HG02763 (cell line): Measurements from ENCODE around the gene SLC41A1.
A peak's percentile ranks its signal among the peaks of the same experiment; 100 is the strongest.

Experiments
- ATAC-seq: cut with Tn5 transposase; IDR thresholded peaks from one replicate; pipeline ENCODE4 v1.9.1; 2021; ENCODE audit warnings: mild to moderate bottlenecking, moderate library complexity; ENCODE audit not compliant: unreplicated experiment

The SLC41A1 gene

DNA sequence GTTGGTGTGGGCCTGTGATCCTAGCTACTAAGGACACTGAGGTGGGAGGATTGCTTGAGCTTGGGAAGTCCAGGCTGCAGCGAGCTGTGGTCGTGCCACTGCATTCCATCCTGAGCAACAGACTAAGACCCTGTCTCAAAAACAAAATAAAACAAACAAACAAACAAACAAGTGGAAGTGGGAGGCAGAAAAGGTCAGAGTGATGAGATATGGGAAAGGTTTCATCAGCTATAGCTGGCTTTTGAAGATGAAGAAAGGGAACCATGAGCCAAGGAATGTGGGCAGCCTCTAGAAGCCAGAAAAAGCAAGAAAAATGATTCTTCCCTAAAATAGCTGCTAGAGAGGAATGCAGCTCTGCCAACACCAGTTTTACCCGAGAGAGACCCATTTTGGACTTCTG is 52.4 kb downstream of the SLC41A1 start:
- no peak for ATAC-seq

DNA sequence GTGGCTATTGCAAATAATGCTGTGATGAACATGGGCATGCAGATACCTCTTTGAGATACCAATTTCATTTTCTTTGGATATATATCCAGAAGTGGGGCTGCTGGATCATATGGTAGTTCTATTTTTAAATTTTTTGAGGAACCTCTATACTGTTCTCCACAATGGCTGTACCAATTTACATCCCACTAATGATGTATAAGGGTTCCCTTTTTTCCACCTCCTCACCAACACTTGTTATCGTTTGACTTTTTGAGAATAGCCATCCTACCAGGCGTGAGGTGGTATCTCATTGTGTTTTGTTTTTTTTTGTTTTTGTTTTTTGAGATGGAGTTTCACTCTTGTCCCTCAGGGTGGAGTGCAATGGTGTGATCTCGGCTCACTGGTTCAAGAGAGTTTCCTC is 56.4 kb downstream of the SLC41A1 start:
- ATAC-seq, result no peak

DNA sequence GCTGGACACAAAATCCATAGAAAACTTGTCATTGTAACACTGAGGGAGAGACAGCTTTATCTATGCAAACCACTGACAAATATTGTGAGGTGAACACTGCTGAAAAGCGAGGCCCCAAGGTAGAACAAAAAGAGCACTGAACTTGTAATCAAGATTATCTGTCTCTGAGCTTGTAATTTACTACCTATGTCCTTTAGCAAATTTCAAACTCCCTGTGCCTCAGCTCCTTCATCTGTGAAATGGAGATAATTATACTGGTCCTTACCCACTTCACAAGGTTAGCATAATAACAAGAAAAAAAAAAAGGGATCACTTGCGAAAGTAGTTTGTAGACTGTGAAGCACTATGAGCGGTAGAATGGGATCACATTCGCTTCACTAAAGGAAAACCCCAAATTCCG is 58.1 kb downstream of the SLC41A1 start:
- ATAC-seq, result no peak

DNA sequence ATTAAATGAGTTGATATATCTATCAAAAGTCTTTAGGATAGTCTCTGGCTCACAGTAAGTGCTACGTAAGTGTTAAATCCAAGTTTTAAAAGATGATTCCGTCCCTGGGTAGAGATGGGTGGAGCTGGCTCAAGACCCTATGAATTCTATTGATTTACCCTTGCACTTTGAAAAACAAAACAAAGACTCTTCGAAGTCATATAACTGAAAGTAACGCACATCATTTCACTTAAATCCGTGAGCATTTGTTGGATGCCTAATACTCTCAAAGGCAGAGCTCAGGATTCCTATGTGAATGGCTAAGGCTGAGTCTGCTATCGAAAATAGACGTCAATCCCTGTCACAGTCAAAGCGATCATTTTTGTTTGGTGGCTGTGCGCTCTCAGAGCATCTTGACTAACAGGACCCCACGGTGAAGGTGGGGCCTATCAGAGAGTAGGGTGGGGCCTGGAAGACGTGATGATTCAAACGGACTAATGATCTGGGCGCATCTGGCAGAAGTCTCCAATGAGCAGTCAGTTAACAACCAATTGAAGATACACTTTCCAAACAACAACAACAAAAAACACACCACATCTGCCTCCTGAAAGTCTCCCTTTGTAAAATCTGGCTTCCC is 61.9 kb downstream of the SLC41A1 start:
- no peak for ATAC-seq

DNA sequence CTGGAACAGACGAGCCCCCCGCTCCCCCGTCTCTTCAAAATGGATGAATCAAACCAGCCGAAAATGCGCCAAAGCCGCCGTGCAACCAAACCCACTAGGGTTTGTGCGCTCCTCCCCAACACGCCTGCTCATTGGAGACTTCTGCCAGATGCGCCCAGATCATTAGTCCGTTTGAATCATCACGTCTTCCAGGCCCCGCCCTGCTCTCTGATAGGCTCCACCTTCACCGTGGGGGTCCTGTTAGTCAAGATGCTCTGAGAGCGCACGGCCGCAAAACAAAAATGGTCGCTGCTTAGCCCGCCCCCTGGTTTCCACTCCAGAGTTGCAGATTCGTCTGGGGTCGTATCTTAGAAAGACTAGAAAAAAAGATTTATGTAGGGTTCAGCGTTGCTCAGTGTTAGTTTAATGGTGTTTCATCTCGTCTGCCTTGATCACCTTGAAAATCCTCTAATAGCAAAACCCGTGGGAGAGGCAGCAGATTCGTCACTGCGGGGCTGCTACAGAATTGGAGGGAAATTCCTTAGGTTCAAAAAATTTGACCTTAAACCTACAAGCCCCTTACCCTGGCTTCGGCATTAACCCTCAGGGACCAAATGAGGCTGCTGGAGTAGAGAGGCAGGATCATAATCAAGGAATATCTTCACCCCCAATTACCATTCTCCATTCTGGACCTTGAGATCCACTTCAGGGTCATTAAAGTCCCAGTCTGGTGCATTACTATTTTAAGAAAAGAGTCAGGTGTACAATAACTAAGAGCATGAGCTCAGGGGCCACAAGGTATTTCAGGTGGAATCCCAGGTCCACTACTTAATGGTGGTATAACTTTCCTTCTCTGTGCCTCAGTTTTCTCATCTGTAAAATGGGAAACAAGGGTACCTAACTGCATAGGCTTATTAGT is 62.6 kb downstream of the SLC41A1 start, which contains the start of gene NUCKS1:
Gene NUCKS1, minus strand, starts transcription at position 45 of the 898 bp plus-strand sequence. CDS start 209 bp downstream, outside the sequence.
- peak; percentile 78 for ATAC-seq

DNA sequence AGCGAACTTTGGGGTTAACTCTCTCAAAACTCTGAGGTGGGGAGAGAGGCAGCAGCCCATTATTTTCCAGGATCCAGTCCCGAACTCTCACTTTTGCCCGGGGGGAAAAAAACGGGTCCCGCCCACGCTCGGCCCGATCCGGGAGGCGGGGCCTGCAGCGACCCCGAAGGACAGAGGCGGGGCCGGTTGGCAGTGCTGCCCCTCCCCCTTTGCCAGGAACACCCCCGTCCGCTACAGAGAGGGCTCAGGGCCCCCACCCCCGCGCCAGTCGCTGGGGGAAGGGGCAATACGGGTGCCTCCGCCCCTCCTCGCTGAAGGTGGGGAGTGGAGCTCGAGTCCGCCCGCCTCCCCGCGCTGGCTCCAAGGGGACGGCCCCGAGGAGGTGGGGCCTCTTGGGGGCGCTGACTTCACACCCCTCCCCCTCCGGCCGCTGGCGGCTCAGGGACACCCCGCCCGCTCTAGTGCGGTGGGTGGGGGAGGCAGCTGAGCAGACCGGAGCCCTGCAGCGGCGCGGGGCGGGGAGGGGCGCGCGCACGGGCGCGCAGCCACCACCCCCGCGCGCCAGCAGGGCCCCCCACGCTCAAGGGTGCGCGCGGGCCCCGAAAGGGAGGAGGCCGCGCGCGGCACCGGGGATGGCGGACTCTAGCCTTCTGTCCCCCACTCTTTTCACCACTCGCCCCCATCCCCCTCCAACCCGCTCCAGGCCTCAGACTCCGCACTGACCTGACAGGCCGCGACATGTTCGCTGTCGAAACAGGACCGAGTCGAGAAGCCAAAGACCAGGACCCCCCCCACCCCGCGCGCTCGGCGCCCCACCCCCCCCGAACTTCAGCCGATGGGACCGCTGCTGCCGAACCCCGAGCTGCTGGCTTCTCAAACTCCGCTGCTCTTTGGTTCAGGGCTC is 63.5 kb downstream of the SLC41A1 start:
- peak; percentile 70 for ATAC-seq

DNA sequence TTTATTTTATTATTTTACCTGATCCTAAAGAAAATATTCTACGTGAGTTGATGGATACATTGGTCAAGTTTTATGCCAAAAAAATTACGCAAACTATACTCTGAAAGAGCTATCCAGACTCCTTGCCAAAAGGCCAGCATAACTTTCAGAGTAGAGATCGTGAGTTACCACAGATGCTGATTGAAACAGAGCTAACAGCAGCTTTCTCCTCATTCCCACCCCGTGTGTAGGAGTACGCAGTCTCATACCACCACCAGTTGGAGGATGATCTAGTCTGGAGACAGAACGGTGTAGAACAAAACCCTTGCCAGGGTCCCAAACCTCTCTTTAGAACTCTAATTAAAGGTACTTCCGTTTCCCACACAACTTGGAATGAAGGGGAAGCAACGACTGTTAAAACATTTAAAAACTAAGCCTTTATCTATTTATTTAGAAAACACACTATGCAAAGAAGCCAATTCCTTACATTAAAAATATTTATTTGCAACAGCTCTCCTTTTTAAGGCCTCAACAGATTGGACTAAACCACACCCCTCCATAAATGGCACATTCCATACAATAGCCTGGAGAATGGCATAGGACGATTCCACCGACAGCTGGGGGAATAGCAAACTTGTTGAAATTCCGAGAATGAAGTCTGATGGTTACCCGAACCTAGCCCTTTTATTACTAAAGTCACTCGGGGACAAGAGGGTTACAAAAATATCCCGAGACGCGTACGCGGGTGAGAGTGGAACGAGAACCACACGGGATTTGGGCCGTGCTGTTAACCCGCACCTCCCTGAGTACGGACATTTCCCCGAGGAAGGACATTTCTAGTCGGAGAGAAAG is 64.4 kb downstream of the SLC41A1 start:
- peak; percentile 11 for ATAC-seq

DNA sequence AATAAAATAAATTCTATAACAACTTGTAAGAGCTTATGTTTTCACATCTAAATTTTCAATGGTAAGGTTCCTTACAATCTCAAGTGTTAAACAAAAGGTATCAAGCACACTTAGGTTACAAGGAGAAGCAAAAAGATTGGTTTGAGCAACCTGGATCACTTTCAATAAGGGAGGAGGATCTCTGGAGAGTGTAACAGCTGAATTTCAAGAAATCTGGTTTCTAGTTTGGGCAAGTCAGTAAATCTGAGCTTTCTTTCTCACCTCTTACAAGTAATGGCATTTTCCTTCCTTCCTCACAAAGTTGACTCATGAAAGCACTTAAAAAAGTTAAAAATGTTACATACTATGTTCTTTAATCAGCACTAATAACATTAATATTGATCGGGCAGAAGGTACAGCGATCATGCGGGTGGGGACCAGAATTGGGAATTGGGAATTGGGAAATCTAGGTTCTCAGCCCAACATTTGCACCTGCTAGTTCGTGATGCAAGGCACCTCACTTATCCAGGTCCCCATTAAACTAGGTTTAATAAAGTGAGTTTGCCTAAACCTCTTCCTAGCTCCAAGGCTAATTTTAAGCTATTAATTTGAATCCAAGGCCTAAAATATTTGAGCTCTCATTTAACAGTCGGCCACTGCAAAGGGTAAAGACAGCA is 66.1 kb downstream of the SLC41A1 start:
- no peak for ATAC-seq

DNA sequence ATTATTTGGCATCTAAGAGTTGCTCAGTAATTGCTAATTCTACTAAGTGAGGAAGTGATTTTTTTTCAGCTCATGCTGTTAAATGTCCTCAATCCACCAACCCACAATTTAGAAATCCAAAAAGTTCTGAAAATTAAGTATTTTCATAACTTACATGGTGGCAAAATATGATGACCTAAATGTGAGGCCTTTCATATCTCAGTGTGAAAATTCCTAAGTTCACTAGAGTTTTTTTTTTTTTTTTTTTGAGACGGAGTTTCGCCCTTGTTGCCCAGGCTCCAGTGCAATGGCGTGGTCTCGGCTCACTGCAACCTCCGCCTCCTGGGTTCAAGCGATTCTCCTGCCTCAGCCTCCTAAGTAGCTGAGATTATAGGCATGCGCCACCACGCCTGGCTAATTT is 68.6 kb downstream of the SLC41A1 start:
- ATAC-seq, result no peak

DNA sequence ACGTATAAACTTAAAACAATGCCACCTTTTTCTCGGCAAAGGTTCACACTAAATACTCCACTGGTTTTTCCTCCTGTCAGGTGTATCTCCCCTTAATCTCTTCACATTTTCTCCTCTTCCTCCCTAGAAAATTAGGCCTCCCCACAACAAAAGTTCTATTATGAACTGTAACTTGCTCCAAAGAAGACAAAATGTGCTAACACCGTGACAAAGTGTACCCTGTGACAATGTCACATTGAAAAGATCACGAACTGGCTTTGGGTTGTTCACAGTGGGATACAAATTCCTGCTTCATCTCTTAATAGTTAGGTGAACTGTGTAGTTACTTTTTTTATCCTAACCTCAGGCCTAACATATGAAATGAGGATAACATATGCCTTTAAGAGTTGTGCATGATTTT is 69.0 kb downstream of the SLC41A1 start:
- ATAC-seq, result no peak

DNA sequence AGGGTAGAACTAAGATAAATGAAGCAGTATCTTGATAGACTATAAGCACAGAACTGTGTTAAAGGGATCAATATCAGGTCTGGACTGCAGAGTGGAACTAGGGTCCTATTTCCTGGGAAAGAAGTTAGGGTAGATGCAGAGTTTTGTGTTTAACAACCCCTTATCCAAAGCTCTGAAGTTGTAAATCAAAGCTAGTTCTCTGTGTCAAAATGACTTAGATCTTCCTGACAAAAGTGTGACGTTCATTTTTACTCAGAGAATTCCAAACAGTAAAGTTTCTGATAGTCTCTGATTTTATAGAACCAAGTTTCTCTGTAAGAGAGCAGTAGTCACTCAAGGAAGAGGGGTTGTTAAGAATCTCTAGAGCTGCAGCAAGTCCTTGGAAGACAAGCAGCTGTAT is 71.3 kb downstream of the SLC41A1 start:
- ATAC-seq, result no peak

DNA sequence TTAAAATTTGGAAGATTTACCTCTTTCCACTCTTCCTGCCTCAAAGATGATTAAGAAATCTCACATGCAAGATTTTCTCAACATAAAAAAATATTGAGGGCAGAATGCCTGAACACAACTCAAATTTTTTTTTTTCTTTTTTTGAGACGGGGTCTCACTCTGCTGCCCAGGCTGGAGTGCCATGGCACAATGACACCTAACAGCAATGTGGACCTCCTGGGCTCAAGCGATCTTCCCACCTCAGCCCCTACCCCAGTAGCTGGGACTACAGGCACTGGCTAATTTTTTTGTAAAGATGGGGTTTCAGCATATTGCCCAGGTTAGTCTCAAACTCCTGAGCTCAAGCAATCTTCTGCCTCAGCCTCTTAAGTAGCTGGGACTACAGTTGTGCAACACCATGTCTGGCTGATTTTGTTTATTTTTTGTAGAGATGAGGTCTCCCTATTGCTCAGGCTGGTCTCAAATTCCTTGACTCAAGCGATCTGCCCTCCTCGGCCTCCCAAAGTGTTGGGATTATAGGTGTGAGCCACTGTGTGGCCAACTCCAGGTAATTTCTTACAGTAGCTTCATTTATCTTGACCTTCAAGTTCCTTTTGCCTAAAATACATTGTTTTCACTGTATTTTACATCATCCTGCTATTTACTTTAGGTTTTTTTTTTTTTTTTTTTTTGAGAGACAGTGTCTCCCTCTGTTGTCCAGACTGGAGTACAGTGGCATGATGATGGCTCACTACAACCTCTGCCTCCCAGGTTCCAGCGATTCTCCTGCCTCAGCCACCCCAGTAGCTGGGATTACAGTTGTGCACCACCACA is 73.4 kb downstream of the SLC41A1 start:
- ATAC-seq, result no peak
